NCI-H2107 treated with DMSO at 0.1 percent for 48 hours (cell line): ENCODE data around the gene STAT3.
"Not testable (repeated sequence)": the region's sequence is repeated elsewhere in the genome, so short reads cannot be mapped to it uniquely, and the experiment has no call there.

Source experiments
- DNase-seq: peaks from one replicate; lab custom pipeline; 2025; ENCODE audit not compliant: unreplicated experiment; lab: John Stamatoyannopoulos, UW

The STAT3 gene

GRCh38 chr17:42388381-42389134 lies at the start of gene STAT3:
STAT3 (minus strand) TSS chr17:42388442; CDS start chr17:42348516, 39,926 bp downstream.
- peak; percentile 98 for DNase-seq

GRCh38 chr17:42436391-42436790 lies 48.1 kb upstream of the STAT3 start:
- no peak for DNase-seq

- no peak for DNase-seq
Measured at GRCh38 chr17:42431758-42432161, 43.5 kb upstream of the STAT3 start.

GRCh38 chr17:42429726-42430447 lies 41.6 kb upstream of the STAT3 start:
- DNase-seq: no peak

GRCh38 chr17:42428141-42428944 lies 40.1 kb upstream of the STAT3 start:
- DNase-seq: peak; percentile 30

GRCh38 chr17:42424991-42425610 lies 36.9 kb upstream of the STAT3 start:
- DNase-seq: no peak

GRCh38 chr17:42423766-42424165 lies 35.5 kb upstream of the STAT3 start:
- DNase-seq: no peak

GRCh38 chr17:42422958-42423712 lies 34.9 kb upstream of the STAT3 start, which contains the start of gene CAVIN1:
CAVIN1 (minus strand) TSS chr17:42423256; CDS start chr17:42423097, 159 bp downstream.
- peak; percentile 20 for DNase-seq

- DNase-seq: no peak
Measured at GRCh38 chr17:42422412-42422957, 34.2 kb upstream of the STAT3 start.

- DNase-seq: no peak
Measured at GRCh38 chr17:42421507-42422338, 33.5 kb upstream of the STAT3 start.

GRCh38 chr17:42421136-42421506 lies 32.9 kb upstream of the STAT3 start:
- no peak for DNase-seq

GRCh38 chr17:42417981-42418380 lies 29.7 kb upstream of the STAT3 start:
- DNase-seq: not testable (repeated sequence)

- DNase-seq: peak; percentile 33
Measured at GRCh38 chr17:42414704-42415409, 26.6 kb upstream of the STAT3 start.

GRCh38 chr17:42413464-42414040 lies 25.3 kb upstream of the STAT3 start:
- no peak for DNase-seq

- no peak for DNase-seq
Measured at GRCh38 chr17:42411905-42412679, 23.9 kb upstream of the STAT3 start.

GRCh38 chr17:42411361-42411760 lies 23.1 kb upstream of the STAT3 start:
- no peak for DNase-seq

GRCh38 chr17:42410319-42410685 lies 22.1 kb upstream of the STAT3 start:
- no peak for DNase-seq
